Duodenal mucosa (tissue), 2 donors: Measurements from ENCODE around the gene KIRREL1.
A peak's percentile ranks its signal among the peaks of the same experiment; 100 is the strongest.
"Not testable (repeated sequence)": the region's sequence is repeated elsewhere in the genome, so short reads cannot be mapped to it uniquely, and the experiment has no call there.

Source experiments
- H3K27ac ChIP-seq: one replicate; pipeline ENCODE4 v1.7.0; 2013; ENCODE audit warnings: low read depth, low read length
- H3K27me3 ChIP-seq, 2 donors: one replicate each; pipeline ENCODE4 v1.7.0; 2013; ENCODE audit warnings: low read length in 2 of 2, control low read depth in 1 of 2; ENCODE audit not compliant: insufficient read depth in 2 of 2, control insufficient read depth in 1 of 2
- H3K36me3 ChIP-seq, 2 donors: one replicate each; pipeline ENCODE4 v1.7.0; 2013; ENCODE audit warnings: low read length in 2 of 2, control low read depth in 1 of 2; ENCODE audit not compliant: insufficient read depth in 2 of 2, control insufficient read depth in 1 of 2
- H3K4me1 ChIP-seq, 2 donors: one replicate each; pipeline ENCODE4 v1.7.0; 2013; ENCODE audit warnings: low read length in 2 of 2, control low read depth in 1 of 2; ENCODE audit not compliant: insufficient read depth in 2 of 2, control insufficient read depth in 1 of 2
- H3K4me3 ChIP-seq, 2 donors: one replicate each; pipeline ENCODE4 v1.7.0; 2013; ENCODE audit warnings: low read length in 2 of 2, low read depth in 1 of 2
- H3K9ac ChIP-seq, 2 donors: one replicate each; pipeline ENCODE4 v1.7.0; 2013; ENCODE audit warnings: low read length in 2 of 2, low read depth in 1 of 2
- H3K9me3 ChIP-seq, 2 donors: one replicate each; pipeline ENCODE4 v1.7.0; 2013; ENCODE audit warnings: low read length in 2 of 2, control low read depth in 1 of 2; ENCODE audit not compliant: control insufficient read depth in 1 of 2

KIRREL1 gene

DNA sequence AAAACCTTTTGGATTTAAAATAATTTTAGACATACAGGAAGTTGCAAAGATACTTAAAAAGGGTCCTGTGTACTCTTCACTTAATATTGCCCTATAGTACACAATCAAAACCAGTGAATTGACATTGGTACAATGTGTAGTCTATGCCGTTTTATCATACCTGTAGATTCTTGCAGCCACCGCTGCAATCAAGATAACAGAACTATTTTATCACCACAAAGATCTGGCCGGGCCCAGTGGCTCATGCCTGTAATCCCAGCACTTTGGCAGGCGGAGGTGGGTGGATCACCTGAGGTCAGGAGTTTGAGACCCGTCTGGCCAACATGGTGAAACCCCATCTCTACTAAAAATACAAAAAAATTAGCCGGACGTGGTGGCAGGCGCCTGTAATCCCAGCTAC, 135.1 kb downstream of the KIRREL1 start:
- not testable (repeated sequence) for H3K36me3 ChIP-seq, H3K4me3 ChIP-seq, H3K4me1 ChIP-seq, H3K9ac ChIP-seq, H3K27me3 ChIP-seq, H3K9me3 ChIP-seq, H3K27ac ChIP-seq

DNA sequence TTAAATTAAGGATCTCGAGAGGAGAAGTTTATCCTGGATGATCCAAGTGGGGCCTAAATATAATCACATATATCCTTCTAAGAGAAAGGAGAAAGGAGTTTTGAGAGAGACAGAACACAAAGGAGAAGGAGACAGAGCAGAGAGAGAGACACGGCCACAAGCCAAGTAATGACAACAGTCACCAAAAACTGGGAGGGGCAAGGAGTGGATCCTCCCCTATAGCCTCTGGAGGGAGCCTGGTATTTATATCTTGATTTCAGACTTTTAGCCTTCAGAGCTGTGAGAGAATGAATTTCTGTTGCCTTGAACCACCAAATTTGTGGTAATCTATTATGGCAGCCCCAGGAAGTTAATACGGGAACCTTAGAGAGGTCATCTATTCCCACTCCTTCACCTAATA, 137.8 kb downstream of the KIRREL1 start:
- H3K36me3 ChIP-seq, result no peaks in the 10 kb centered on the region
- no peak overlapping the region for H3K4me3 ChIP-seq
- H3K27me3 ChIP-seq, result no peaks in the 10 kb centered on the region

DNA sequence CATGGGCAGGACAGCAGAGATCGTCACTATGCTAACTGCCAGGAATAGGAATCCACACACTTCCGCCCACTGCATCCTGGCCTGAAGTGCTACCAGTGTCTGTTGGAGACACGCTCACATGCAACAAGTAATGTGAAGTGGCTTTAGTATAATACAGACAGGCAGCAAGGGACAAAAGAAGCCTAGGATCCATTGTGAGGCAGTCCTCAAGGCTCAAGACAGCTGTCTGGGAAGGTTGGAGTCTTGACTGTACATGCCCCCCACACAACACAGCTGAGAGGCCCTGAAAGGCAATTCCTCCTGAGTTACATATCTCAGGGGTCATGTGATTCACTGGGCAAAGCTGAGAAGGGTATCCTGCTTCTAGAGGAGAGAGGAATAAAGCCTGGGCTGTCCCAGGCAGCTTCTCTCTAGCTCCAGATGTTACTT, 147.3 kb downstream of the KIRREL1 start:
- no peaks in the 10 kb centered on the region for H3K36me3 ChIP-seq
- H3K4me1 ChIP-seq, result no peaks in the 10 kb centered on the region
- no peak overlapping the region for H3K9ac ChIP-seq
- no peaks in the 10 kb centered on the region for H3K27me3 ChIP-seq
- H3K27ac ChIP-seq, result no peak overlapping the region
- no peaks in the 10 kb centered on the region for H3K9me3 ChIP-seq
- no peak overlapping the region for H3K4me3 ChIP-seq

More for the DNA sequence above, 137.8 kb downstream of the KIRREL1 start:
- Histone ChIP-seq H3K4me1 (no peaks in the 10 kb centered on the region), H3K27ac (no peak overlapping the region), H3K9ac (no peak overlapping the region), H3K9me3 (no peaks in the 10 kb centered on the region)

DNA sequence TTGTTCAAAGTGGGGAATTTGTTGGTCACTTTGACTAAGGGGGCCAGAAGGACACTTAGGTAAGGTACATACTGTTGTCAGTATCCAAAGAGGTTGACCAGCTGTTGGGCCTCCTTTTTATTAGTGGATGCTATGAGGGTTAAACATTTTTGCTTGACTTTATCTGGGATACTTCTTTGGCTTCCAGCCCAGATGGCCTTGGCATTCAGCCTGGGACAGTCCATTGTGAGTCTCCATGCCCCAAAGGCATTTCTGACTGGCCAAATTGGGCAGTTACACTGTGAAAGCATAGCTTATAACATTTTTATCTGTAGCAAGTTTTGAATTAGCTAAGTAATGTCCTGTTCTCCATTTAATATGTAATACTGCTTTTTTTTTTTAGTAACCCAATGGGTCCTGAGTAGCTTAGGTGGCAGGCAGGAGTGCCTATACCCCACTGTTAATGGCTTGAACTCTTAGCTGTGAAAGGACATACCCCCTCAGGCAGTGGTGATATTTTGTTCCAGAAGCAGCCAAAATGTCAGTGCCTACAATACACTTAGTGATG, 151.8 kb downstream of the KIRREL1 start:
- Histone ChIP-seq H3K9me3 (no peaks in the 10 kb centered on the region), H3K27me3 (no peaks in the 10 kb centered on the region), H3K4me3 (no peak overlapping the region), H3K36me3 (no peaks in the 10 kb centered on the region), H3K9ac (no peak overlapping the region), H3K27ac (no peak overlapping the region), H3K4me1 (peaks cover 5 to 10% of the 10 kb centered on the region in 2 donors)

DNA sequence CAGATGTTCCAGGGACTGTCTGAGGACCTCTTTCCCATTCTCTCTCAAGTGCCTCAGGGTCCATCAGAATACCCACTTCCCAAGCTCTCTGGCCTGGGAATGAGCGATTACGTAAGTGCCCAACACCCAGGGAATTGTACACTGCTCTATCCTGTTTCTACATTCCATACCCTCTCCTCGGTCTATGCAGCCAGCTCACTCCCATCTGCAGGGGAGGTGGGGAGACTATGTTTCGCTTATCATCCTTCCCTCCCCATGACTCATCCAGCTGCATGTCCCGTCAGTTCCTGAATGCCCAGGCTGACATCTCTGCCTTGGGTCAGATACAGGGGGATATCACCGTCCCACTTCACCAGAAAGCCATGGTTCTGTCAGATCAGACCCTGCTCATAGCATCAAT, 152.7 kb downstream of the KIRREL1 start:
- no peak overlapping the region for H3K4me3 ChIP-seq
- H3K9me3 ChIP-seq, result no peaks in the 10 kb centered on the region
- H3K4me1 ChIP-seq, result peaks cover 5 to 10% of the 10 kb centered on the region in 2 donors
- no peak overlapping the region for H3K27ac ChIP-seq
- no peaks in the 10 kb centered on the region for H3K36me3 ChIP-seq
- no peak overlapping the region for H3K9ac ChIP-seq
- no peaks in the 10 kb centered on the region for H3K27me3 ChIP-seq

DNA sequence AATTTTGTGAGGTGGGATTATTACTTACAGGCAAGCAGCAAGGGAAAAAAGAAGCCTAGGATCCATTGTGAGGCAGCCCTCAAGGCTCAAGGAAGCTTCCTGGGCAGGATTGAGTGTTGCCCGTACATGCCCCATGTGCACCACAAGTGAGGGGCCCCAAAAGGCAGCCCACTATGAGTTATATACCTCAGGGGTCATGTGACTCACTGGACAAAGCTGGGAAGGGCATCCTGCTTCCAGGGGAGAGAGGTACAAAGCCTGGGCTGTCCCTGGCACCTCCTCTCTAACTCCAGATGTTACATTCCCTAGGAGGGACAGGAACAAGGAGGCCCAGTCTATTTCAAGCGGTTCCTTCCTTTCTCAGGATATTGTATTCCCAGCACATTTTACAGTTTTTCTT, 153.3 kb downstream of the KIRREL1 start:
- H3K36me3 ChIP-seq, result no peaks in the 10 kb centered on the region
- no peaks in the 10 kb centered on the region for H3K9me3 ChIP-seq
- peaks cover 5 to 10% of the 10 kb centered on the region in 2 donors for H3K4me1 ChIP-seq
- no peak overlapping the region for H3K27ac ChIP-seq
- no peak overlapping the region for H3K9ac ChIP-seq
- H3K27me3 ChIP-seq, result no peaks in the 10 kb centered on the region
- H3K4me3 ChIP-seq, result no peak overlapping the region

DNA sequence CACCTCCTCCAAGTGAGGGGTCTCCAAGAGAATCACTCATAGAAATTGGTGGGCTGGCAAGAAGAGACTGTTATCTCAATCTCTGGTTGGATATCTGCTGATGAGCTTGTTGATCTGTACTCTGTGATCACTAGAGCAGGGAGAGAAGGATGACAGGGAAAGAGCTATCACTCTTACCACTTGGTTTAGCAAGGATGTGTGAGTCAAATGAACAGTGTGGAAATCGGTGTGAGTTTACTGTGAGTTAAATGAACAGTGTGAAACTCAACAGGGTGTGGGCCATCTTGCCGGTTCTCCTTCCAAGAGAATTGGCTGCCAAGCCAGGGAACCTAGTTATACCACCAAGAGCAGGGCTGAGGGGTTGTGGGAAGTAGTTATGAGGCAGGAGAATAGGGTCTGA, 154.0 kb downstream of the KIRREL1 start:
- Histone ChIP-seq H3K27me3 (no peaks in the 10 kb centered on the region), H3K4me1 (peaks cover 5 to 10% of the 10 kb centered on the region in 2 donors), H3K9ac (no peak overlapping the region), H3K4me3 (no peak overlapping the region), H3K27ac (no peak overlapping the region), H3K9me3 (no peaks in the 10 kb centered on the region), H3K36me3 (no peaks in the 10 kb centered on the region)

DNA sequence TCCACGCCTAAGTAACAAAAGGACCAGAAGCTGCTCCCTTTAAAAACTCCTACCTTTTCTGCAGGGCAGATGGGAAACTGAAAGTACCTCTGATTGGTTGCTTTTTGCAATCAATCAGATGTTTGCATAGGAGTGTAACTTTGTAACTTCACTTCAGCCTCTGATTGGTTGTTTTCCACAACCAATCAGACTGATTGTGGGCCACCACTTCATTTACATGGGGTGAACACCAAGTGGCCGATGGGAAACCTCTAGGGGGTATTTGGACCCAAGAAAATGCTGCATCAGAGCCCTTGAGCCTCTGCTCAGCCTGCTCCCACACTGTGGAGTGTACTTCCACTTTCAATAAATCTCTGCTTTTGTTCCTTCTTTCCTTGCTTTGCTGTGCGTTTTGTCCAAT, 154.4 kb downstream of the KIRREL1 start:
- H3K4me3 ChIP-seq, result no peak overlapping the region
- H3K36me3 ChIP-seq, result no peaks in the 10 kb centered on the region
- no peaks in the 10 kb centered on the region for H3K9me3 ChIP-seq
- no peak overlapping the region for H3K27ac ChIP-seq
- H3K9ac ChIP-seq, result no peak overlapping the region
- H3K27me3 ChIP-seq, result no peaks in the 10 kb centered on the region
- peaks cover 5 to 10% of the 10 kb centered on the region in 2 donors for H3K4me1 ChIP-seq

DNA sequence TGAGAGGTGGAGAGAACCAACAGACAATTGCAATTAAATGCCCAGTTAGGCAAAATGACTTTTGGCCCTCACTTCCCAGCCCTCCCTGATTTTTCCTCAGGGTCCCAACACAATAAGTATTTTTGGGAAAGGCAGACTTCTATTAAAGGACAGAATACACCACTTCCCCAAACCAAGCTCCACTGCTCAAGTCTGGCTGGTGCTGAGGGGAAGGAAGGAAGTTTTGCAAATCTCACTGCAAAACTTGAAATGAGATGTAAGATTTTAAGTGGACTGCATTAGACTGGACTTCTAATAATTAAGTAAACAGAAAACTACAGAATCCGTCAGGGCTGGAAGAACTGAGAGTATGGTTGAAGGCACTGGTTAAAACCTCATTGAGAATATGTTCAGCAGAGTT, 155.0 kb downstream of the KIRREL1 start:
- Histone ChIP-seq H3K27me3 (no peaks in the 10 kb centered on the region), H3K9ac (no peak overlapping the region), H3K4me1 (peaks cover 5 to 10% of the 10 kb centered on the region in 2 donors), H3K36me3 (no peaks in the 10 kb centered on the region), H3K9me3 (no peaks in the 10 kb centered on the region), H3K4me3 (no peak overlapping the region), H3K27ac (no peak overlapping the region)

DNA sequence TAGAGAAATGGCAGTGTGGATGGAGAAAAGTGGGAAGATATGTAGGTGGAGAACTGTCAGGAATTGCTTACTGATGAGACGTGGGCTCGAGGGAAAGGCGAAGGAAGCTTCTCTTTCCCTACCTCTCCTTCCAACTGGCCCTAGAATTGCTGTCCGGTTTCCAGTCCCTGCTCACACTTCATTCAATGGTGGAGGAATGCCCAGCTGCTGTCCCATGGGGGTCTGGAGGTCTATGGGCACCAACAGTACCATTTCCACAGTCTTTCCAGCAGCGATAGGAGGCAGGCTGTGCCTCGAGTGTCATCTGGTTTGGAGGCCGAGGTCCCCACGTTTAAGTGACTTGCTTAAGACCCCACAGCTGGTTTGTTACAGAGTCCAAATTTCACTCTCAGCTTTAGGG, 155.7 kb downstream of the KIRREL1 start:
- H3K9ac ChIP-seq, result peak overlapping the region in 1 of 2 donors; percentile 14
- H3K9me3 ChIP-seq, result no peaks in the 10 kb centered on the region
- no peaks in the 10 kb centered on the region for H3K36me3 ChIP-seq
- peaks cover 5 to 10% of the 10 kb centered on the region in 2 donors for H3K4me1 ChIP-seq
- no peaks in the 10 kb centered on the region for H3K27me3 ChIP-seq
- H3K27ac ChIP-seq, result no peak overlapping the region
- peak overlapping the region; percentile 66 to 71 for H3K4me3 ChIP-seq
